SK-N-SH treated with all-trans-retinoic acid at 6 μM for 48 hours (cell line): ENCODE measurements around the gene HTT.

Source experiments
- BACH2 ChIP-seq: fragments of 250-450 bp; sonication (Bioruptor Pico); IDR thresholded peaks from 2 replicates; pipeline ENCODE4 v1.9.0; 2021; ENCODE audit warnings: mild to moderate bottlenecking, borderline replicate concordance
- CSDC2 ChIP-seq: fragments of 250-450 bp; sonication (Bioruptor Pico); IDR thresholded peaks from 2 replicates; pipeline ENCODE4 v1.5.0; 2020; ENCODE audit warnings: mild to moderate bottlenecking, moderate library complexity
- ESRRG ChIP-seq: fragments of 250-450 bp; sonication (Bioruptor Pico); IDR thresholded peaks from 2 replicates; pipeline ENCODE4 v1.6.1; 2021; ENCODE audit warnings: mild to moderate bottlenecking
- GLIS3 ChIP-seq: fragments of 250-450 bp; sonication (Bioruptor Pico); IDR thresholded peaks from 2 replicates; pipeline ENCODE4 v1.5.0; 2020; ENCODE audit warnings: mild to moderate bottlenecking, moderate library complexity
- OSR1 ChIP-seq: fragments of 250-450 bp; sonication (Bioruptor Pico); IDR thresholded peaks from 2 replicates; pipeline ENCODE4 v1.8.0; 2022; ENCODE audit warnings: moderate library complexity, mild to moderate bottlenecking, inconsistent platforms
- RARB ChIP-seq: fragments of 250-450 bp; sonication (Bioruptor Pico); IDR thresholded peaks from 2 replicates; pipeline ENCODE4 v1.8.0; 2021; ENCODE audit warnings: mild to moderate bottlenecking, moderate library complexity
- SNAI2 ChIP-seq: fragments of 250-450 bp; sonication (Bioruptor Pico); IDR thresholded peaks from 2 replicates; pipeline ENCODE4 v1.5.0; 2020; ENCODE audit warnings: mild to moderate bottlenecking, moderate library complexity
- ZC3H10 ChIP-seq: fragments of 250-450 bp; sonication (Bioruptor Pico); IDR thresholded peaks from 2 replicates; pipeline ENCODE4 v1.5.1; 2021; ENCODE audit warnings: mild to moderate bottlenecking, moderate library complexity
- ZFP3 ChIP-seq: fragments of 250-450 bp; sonication (Bioruptor Pico); IDR thresholded peaks from 2 replicates; pipeline ENCODE4 v1.5.0; 2020; ENCODE audit warnings: mild to moderate bottlenecking, moderate library complexity
- ZFP30 ChIP-seq: fragments of 450-650 bp; formaldehyde crosslinking; IDR thresholded peaks from 2 replicates; pipeline ENCODE4 v1.5.0; 2022; ENCODE audit warnings: mild to moderate bottlenecking, moderate library complexity
- ZNF70 ChIP-seq: fragments of 450-650 bp; formaldehyde crosslinking; IDR thresholded peaks from 2 replicates; pipeline ENCODE4 v1.5.0; 2020; ENCODE audit warnings: mild to moderate bottlenecking, moderate library complexity
- TF ChIP-seq, protein P1 (sequence below): fragments of 250-450 bp; sonication (Bioruptor Pico); IDR thresholded peaks from 2 replicates; pipeline ENCODE4 v1.5.1; 2020; ENCODE audit warnings: low read depth, mild to moderate bottlenecking, moderate library complexity
- TF ChIP-seq, protein P2 (sequence below): fragments of 250-450 bp; sonication (Bioruptor Pico); IDR thresholded peaks from 2 replicates; pipeline ENCODE4 v1.8.0; 2021; ENCODE audit warnings: low read depth, mild to moderate bottlenecking, moderate library complexity, borderline replicate concordance

DNA sequence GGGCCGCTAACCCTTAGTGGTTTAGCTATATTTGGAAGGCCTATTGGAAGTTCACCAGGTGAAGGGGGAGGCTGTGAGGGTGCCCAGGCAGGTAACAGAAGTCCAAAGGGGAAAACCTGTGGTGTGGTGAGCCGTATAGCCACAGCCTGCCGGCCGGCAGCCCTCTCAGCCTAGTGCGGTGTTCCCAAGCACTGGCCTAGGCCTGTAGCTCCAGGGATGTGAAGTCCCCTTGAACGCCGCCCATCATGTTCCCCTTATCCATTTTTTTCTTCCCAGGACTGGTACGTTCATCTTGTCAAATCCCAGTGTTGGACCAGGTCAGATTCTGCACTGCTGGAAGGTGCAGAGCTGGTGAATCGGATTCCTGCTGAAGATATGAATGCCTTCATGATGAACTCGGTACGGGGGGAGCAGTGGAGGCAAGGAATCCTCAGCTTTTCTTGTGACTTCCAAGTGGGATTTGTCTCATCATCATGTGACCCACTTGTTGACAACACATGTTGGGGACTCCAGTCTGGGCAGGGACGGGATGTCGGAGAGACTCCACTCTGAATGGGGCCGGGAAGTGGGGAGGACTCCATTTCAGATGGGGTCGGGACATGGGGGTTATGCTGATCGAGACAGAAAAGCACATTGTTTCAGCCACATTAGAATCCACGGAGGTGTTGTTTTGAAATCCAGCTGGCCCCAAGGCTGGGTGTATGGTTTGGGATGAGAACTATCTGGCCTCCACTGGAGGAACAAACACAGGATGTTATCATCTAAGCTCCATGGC is 135.3 kb downstream of the HTT start:
- TF ChIP-seq, protein P1, sequence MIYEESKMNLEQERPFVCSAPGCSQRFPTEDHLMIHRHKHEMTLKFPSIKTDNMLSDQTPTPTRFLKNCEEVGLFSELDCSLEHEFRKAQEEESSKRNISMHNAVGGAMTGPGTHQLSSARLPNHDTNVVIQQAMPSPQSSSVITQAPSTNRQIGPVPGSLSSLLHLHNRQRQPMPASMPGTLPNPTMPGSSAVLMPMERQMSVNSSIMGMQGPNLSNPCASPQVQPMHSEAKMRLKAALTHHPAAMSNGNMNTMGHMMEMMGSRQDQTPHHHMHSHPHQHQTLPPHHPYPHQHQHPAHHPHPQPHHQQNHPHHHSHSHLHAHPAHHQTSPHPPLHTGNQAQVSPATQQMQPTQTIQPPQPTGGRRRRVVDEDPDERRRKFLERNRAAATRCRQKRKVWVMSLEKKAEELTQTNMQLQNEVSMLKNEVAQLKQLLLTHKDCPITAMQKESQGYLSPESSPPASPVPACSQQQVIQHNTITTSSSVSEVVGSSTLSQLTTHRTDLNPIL (CRISPR knock-in tag): no peak
- no peak for TF ChIP-seq ZNF70 (CRISPR knock-in tag)
- TF ChIP-seq OSR1 (CRISPR knock-in tag): no peak
- TF ChIP-seq ESRRG: no peak
- TF ChIP-seq RARB (CRISPR knock-in tag): no peak
- no peak for TF ChIP-seq ZC3H10 (CRISPR knock-in tag)
- no peak for TF ChIP-seq ZFP30 (CRISPR knock-in tag)
- no peak for TF ChIP-seq GLIS3 (CRISPR knock-in tag)
- no peak for TF ChIP-seq BACH2 (CRISPR knock-in tag)
- no peak for TF ChIP-seq CSDC2 (CRISPR knock-in tag)
- TF ChIP-seq, protein P2, sequence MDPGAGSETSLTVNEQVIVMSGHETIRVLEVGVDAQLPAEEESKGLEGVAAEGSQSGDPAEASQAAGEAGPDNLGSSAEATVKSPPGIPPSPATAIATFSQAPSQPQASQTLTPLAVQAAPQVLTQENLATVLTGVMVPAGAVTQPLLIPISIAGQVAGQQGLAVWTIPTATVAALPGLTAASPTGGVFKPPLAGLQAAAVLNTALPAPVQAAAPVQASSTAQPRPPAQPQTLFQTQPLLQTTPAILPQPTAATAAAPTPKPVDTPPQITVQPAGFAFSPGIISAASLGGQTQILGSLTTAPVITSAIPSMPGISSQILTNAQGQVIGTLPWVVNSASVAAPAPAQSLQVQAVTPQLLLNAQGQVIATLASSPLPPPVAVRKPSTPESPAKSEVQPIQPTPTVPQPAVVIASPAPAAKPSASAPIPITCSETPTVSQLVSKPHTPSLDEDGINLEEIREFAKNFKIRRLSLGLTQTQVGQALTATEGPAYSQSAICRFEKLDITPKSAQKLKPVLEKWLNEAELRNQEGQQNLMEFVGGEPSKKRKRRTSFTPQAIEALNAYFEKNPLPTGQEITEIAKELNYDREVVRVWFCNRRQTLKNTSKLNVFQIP (CRISPR knock-in tag): no peak
- no peak for TF ChIP-seq SNAI2 (CRISPR knock-in tag)
- no peak for TF ChIP-seq ZFP3 (CRISPR knock-in tag)
